Liver (tissue), 9 donors: ENCODE measurements around the gene KYAT1. TPM values are rescaled to one million over a fixed set of nuclear protein-coding genes. Genes with fewer than 3 reads are reported as not detected.

Experiments
- DNase-seq: peaks from one replicate; pipeline ENCODE4 v3.0.0-alpha.2; 2017; ENCODE audit warnings: low spot score
- H3K27ac ChIP-seq, 2 donors: one replicate each; pipeline ENCODE4 v1.7.0; 2013; ENCODE audit warnings: inconsistent platforms in 2 of 2, low read length in 2 of 2, control low read depth in 1 of 2, low read depth in 1 of 2, mild to moderate bottlenecking in 1 of 2
- H3K27me3 ChIP-seq, 4 donors: one replicate each; pipeline versions ENCODE4 v1.6.1 to v1.7.0; 2013; ENCODE audit warnings: low read length in 3 of 4, inconsistent platforms in 1 of 4, mild to moderate bottlenecking in 1 of 4, moderate library complexity in 1 of 4; ENCODE audit not compliant: control insufficient read depth in 4 of 4, insufficient read depth in 4 of 4
- H3K36me3 ChIP-seq, 4 donors: one replicate each; pipeline versions ENCODE4 v1.6.1 to v1.7.0; 2013; ENCODE audit warnings: low read length in 3 of 4, mild to moderate bottlenecking in 3 of 4, low read depth in 1 of 4, moderate library complexity in 1 of 4; ENCODE audit not compliant: control insufficient read depth in 4 of 4, insufficient read depth in 3 of 4
- H3K4me1 ChIP-seq, 4 donors: one replicate each; pipeline versions ENCODE4 v1.6.1 to v1.7.0; 2013; ENCODE audit warnings: low read length in 3 of 4, mild to moderate bottlenecking in 3 of 4, moderate library complexity in 1 of 4; ENCODE audit not compliant: control insufficient read depth in 4 of 4, insufficient read depth in 4 of 4
- H3K4me3 ChIP-seq, 3 donors: one replicate each; pipeline versions ENCODE4 v1.6.1 to v1.7.0; 2013; ENCODE audit warnings: low read length in 3 of 3, control low read depth in 1 of 3, low read depth in 1 of 3, mild to moderate bottlenecking in 1 of 3
- H3K9ac ChIP-seq, 2 donors: one replicate each; pipeline ENCODE4 v1.7.0; 2013; ENCODE audit warnings: low read length in 2 of 2, mild to moderate bottlenecking in 2 of 2, moderate library complexity in 2 of 2, control low read depth in 1 of 2, low read depth in 1 of 2
- H3K9me3 ChIP-seq, 4 donors: one replicate each; pipeline versions ENCODE4 v1.6.1 to v1.7.0; 2013; ENCODE audit warnings: low read length in 3 of 4; ENCODE audit not compliant: control insufficient read depth in 4 of 4
- ATF3 ChIP-seq: IDR thresholded peaks from 2 replicates; pipeline ENCODE4 v1.6.1; 2016; ENCODE audit warnings: antibody characterized with exemption
- CTCF ChIP-seq: fragments of 150-350 bp; IDR thresholded peaks from 2 replicates; pipeline ENCODE4 v1.5.1; 2017; ENCODE audit warnings: improper control_type of control experiment, low read depth, low read length; ENCODE audit not compliant: missing input control
- EGR1 ChIP-seq, 2 donors: IDR thresholded peaks; 2 replicates each; pipeline ENCODE4 v1.6.1; 2016 to 2018; ENCODE audit warnings: antibody characterized with exemption in 2 of 2, low read depth in 2 of 2
- FOXA1 ChIP-seq: IDR thresholded peaks from 2 replicates; pipeline ENCODE4 v1.6.1; 2016; ENCODE audit warnings: antibody characterized with exemption
- FOXA2 ChIP-seq: IDR thresholded peaks from 2 replicates; pipeline ENCODE4 v1.6.1; 2016; ENCODE audit warnings: antibody characterized with exemption
- GABPA ChIP-seq, 2 donors: IDR thresholded peaks in 1 of 2; conservative IDR thresholded peaks in 1 of 2; 2 replicates each; pipeline ENCODE4 v1.6.1; 2016; ENCODE audit warnings: antibody characterized with exemption in 2 of 2, mild to moderate bottlenecking in 1 of 2, moderate library complexity in 1 of 2
- HNF4A ChIP-seq, 2 donors: conservative IDR thresholded peaks; 2 replicates each; pipeline ENCODE4 v1.6.1; 2016; ENCODE audit warnings: antibody characterized with exemption in 2 of 2, mild to moderate bottlenecking in 2 of 2
- HNF4G ChIP-seq: IDR thresholded peaks from 2 replicates; pipeline ENCODE4 v1.6.1; 2016; ENCODE audit warnings: antibody characterized with exemption
- JUND ChIP-seq, 2 donors: IDR thresholded peaks; 2 replicates each; pipeline ENCODE4 v1.6.1; 2016; ENCODE audit warnings: antibody characterized with exemption in 2 of 2
- MAX ChIP-seq: IDR thresholded peaks from 2 replicates; pipeline ENCODE4 v1.6.1; 2016; ENCODE audit warnings: antibody characterized with exemption
- NR2F2 ChIP-seq: IDR thresholded peaks from 2 replicates; pipeline ENCODE4 v1.6.1; 2016; ENCODE audit warnings: antibody characterized with exemption
- RAD21 ChIP-seq, 2 donors: IDR thresholded peaks; 2 replicates each; pipeline ENCODE4 v1.6.1; 2016; ENCODE audit warnings: antibody characterized with exemption in 2 of 2, mild to moderate bottlenecking in 2 of 2
- REST ChIP-seq: IDR thresholded peaks from 2 replicates; pipeline ENCODE4 v1.6.1; 2016; ENCODE audit warnings: antibody characterized with exemption, mild to moderate bottlenecking
- RXRA ChIP-seq, 2 donors: IDR thresholded peaks; 2 replicates each; pipeline ENCODE4 v1.6.1; 2017 to 2018; ENCODE audit warnings: antibody characterized with exemption in 2 of 2, mild to moderate bottlenecking in 1 of 2
- SP1 ChIP-seq: IDR thresholded peaks from 2 replicates; pipeline ENCODE4 v1.6.1; 2018; ENCODE audit warnings: antibody characterized with exemption, mild to moderate bottlenecking
- TAF1 ChIP-seq: conservative IDR thresholded peaks from 2 replicates; pipeline ENCODE4 v1.6.1; 2016; ENCODE audit warnings: antibody characterized with exemption, mild to moderate bottlenecking
- YY1 ChIP-seq: IDR thresholded peaks from 2 replicates; pipeline ENCODE4 v1.6.1; 2016; ENCODE audit warnings: antibody characterized with exemption, mild to moderate bottlenecking
- ZBTB33 ChIP-seq: IDR thresholded peaks from 2 replicates; pipeline ENCODE4 v1.6.1; 2016; ENCODE audit warnings: antibody characterized with exemption
- WGBS: extraction: QIAGEN DNeasy Blood & Tissue Kit; methylation state at CpG from one replicate; pipeline ENCODE4 v1.1.7; 2013; 5-methylcytosine and 5-hydroxymethylcytosine counted together
- polyA plus RNA-seq, 2 donors: library from polyadenylated mRNA; stranded (reverse) in 1 of 2; unstranded in 1 of 2; fragments of 200-250 nt in 1 of 2; fragments of >200 nt in 1 of 2; fragmentation: Nextera tagmentation in 1 of 2; extraction: Ambion mirVana in 1 of 2; gene quantifications; one replicate each; pipeline versions ENCODE4 v1.2.1 to v1.2.3, GENCODE V29; 2013 to 2015
- total RNA-seq, 2 donors: library from RNA; depleted of rRNA; stranded (reverse); fragments of >200 nt; gene quantifications; one replicate each; pipeline ENCODE4 v1.2.3, GENCODE V29; 2014
- donor health status: healthy.
- donor health status: healthy.
- donor health status: healthy.
- donor health status: healthy.
- donor health status: healthy.

The KYAT1 gene
- total and polyA plus RNA-seq, 4 donors: 3.8 to 8.1 (median 7.4) TPM

GRCh38 chr9:128917151-128917849 lies 35.5 kb upstream of the KYAT1 start (continued):
- TF ChIP-seq CTCF: peak; percentile 0

GRCh38 chr9:128916745-128917144 lies 35.0 kb upstream of the KYAT1 start:
- Histone ChIP-seq H3K4me3 (peak overlapping the region; percentile 63 to 95 (median 66)), H3K27ac (peak overlapping the region; percentile 84 to 95)

More at GRCh38 chr9:128916745-128917144, 35.0 kb upstream of the KYAT1 start:
- Histone ChIP-seq H3K4me1 (peaks cover 10 to 70% (median 50%) of the 10 kb centered on the region in 4 donors), H3K27me3 (no peaks in the 10 kb centered on the region), H3K9ac (peak overlapping the region; percentile 88 to 94), H3K9me3 (no peaks in the 10 kb centered on the region), H3K36me3 (peaks cover 3 to 8% (median 5%) of the 10 kb centered on the region in 4 donors)
- TF ChIP-seq FOXA1 (no peak), JUND (IDR thresholded peaks at IDR 0.05) (no peak), ZBTB33 (no peak), RAD21 (IDR thresholded peaks at IDR 0.05) (no peak), ATF3 (no peak), EGR1 (IDR thresholded peaks at IDR 0.05; ENCODE audit: low read depth in 2 of 2) (no peak), GABPA (IDR thresholded peaks at IDR 0.05 in 1 of 2, conservative IDR thresholded peaks at IDR 0.05 in 1 of 2) (no peak), YY1 (no peak), RXRA (IDR thresholded peaks at IDR 0.05) (no peak), REST (no peak), MAX (no peak), CTCF (no peak), HNF4A (conservative IDR thresholded peaks at IDR 0.05) (no peak), TAF1 (no peak), NR2F2 (no peak), SP1 (no peak), FOXA2 (no peak), HNF4G (no peak)
- WGBS: 41% methylated on average over 11 of the region's 11 CpGs
- no peak for DNase-seq
